B cell (primary cell): ENCODE results near the gene ACAA2. TPM values are rescaled to one million over a fixed set of nuclear protein-coding genes. Genes with fewer than 3 reads are reported as not detected.

Source experiments
- ATAC-seq: fragments of 200-7000 bp; cut with Tn5 transposase; one replicate; pipeline ENCODE4 v1.10.0; 2021; ENCODE audit warnings: low read depth, mild to moderate bottlenecking, moderate number of reproducible peaks, moderate library complexity
- CTCF ChIA-PET: fragments of 350-600 bp; sonication (Branson Sonifier 250); formaldehyde crosslinking; loops from one replicate; lab custom pipeline; 2021; ENCODE audit warnings: antibody characterized with exemption, inconsistent platforms; lab: Charles Lee
- POLR2A ChIA-PET: fragments of 350-600 bp; sonication (Branson Sonifier 250); formaldehyde crosslinking; loops from one replicate; lab custom pipeline; 2021; ENCODE audit warnings: antibody characterized with exemption; lab: Charles Lee
- DNase-seq: peaks from one replicate; pipeline ENCODE4 v3.0.0; 2013
- H2AFZ ChIP-seq: 2 replicates; pipeline ENCODE4 v1.6.1; 2012; ENCODE audit warnings: mild to moderate bottlenecking, low read depth, low read length; ENCODE audit not compliant: insufficient read depth, poor library complexity, severe bottlenecking
- H3K27ac ChIP-seq, 2 donors: 1 replicate in 1 of 2; 2 replicates in 1 of 2; pipeline ENCODE4 v1.5.1; 2012 to 2013; ENCODE audit warnings: low read length in 2 of 2, mild to moderate bottlenecking in 2 of 2, moderate library complexity in 1 of 2
- H3K27me3 ChIP-seq, 4 experiments: fragments of 200-600 bp in 1 of 4; sonication (generic) in 1 of 4; replicated peaks in 1 of 4; 1 replicate in 2 of 4; 2 replicates in 2 of 4; pipeline versions ENCODE4 v1.6.1 to v1.7.0; 2013 to 2016; ENCODE audit warnings: low read length in 3 of 4, mild to moderate bottlenecking in 2 of 4, mixed read lengths in 1 of 4, moderate library complexity in 1 of 4; ENCODE audit not compliant: insufficient read depth in 4 of 4, control insufficient read depth in 3 of 4; ENCODE audit errors: control extremely low read depth in 1 of 4
- H3K36me3 ChIP-seq, 2 experiments: replicated peaks in 1 of 2; 1 replicate in 1 of 2; 2 replicates in 1 of 2; pipeline versions ENCODE4 v1.6.1 to v1.7.1; 2013; ENCODE audit warnings: low read length in 1 of 2; ENCODE audit not compliant: insufficient read depth in 2 of 2, control insufficient read depth in 1 of 2; ENCODE audit errors: control extremely low read depth in 1 of 2, extremely low read depth in 1 of 2
- H3K4me1 ChIP-seq, 2 donors: fragments of 200-600 bp in 1 of 2; sonication (generic) in 1 of 2; 1 replicate in 1 of 2; 2 replicates in 1 of 2; pipeline versions ENCODE4 v1.5.1 to v1.6.1; 2013 to 2017; ENCODE audit warnings: low read length in 2 of 2; ENCODE audit not compliant: control insufficient read depth in 2 of 2, insufficient read depth in 2 of 2
- H3K4me2 ChIP-seq: replicated peaks from 2 replicates; pipeline ENCODE3; 2012; ENCODE audit warnings: mild to moderate bottlenecking, low read depth, low read length; ENCODE audit not compliant: poor library complexity, severe bottlenecking
- H3K4me3 ChIP-seq, 5 experiments: fragments of 200-600 bp in 1 of 5; sonication (generic) in 1 of 5; 1 replicate in 3 of 5; 2 replicates in 2 of 5; pipeline versions ENCODE4 v1.5.1 to v1.7.0; 2011 to 2016; ENCODE audit warnings: low read length in 4 of 5, mild to moderate bottlenecking in 4 of 5, low read depth in 2 of 5, control low read depth in 1 of 5, moderate library complexity in 1 of 5; ENCODE audit not compliant: insufficient read depth in 1 of 5; ENCODE audit errors: control extremely low read depth in 1 of 5, extremely low read depth in 1 of 5
- H3K79me2 ChIP-seq: fragments of 200-600 bp; sonication (generic); one replicate; pipeline ENCODE4 v1.6.0; 2016; ENCODE audit warnings: low read length; ENCODE audit not compliant: control insufficient read depth, insufficient read depth
- H3K9ac ChIP-seq: fragments of 200-600 bp; sonication (generic); 2 replicates; pipeline ENCODE4 v1.6.1; 2017; ENCODE audit warnings: mild to moderate bottlenecking, low read length, moderate library complexity
- H3K9me3 ChIP-seq, 3 donors: one replicate each; pipeline versions ENCODE4 v1.6.1 to v1.7.1; 2013; ENCODE audit warnings: low read length in 2 of 3; ENCODE audit not compliant: control insufficient read depth in 2 of 3, insufficient read depth in 1 of 3; ENCODE audit errors: control extremely low read depth in 1 of 3
- H4K20me1 ChIP-seq: 2 replicates; pipeline ENCODE4 v1.6.0; 2012; ENCODE audit warnings: mild to moderate bottlenecking, low read length; ENCODE audit not compliant: insufficient read depth, control insufficient read depth, poor library complexity, severe bottlenecking
- H3K27ac Mint-ChIP-seq: one replicate; pipeline ENCODE4 v1.8.0; 2021; ENCODE audit warnings: mixed read lengths
- H3K27me3 Mint-ChIP-seq: one replicate; pipeline ENCODE4 v1.8.0; 2021; ENCODE audit warnings: mixed read lengths
- H3K4me1 Mint-ChIP-seq: one replicate; pipeline ENCODE4 v1.8.0; 2021; ENCODE audit warnings: mixed read lengths
- H3K4me3 Mint-ChIP-seq: one replicate; pipeline ENCODE4 v1.8.0; 2021; ENCODE audit warnings: mixed read lengths
- H3K9me3 Mint-ChIP-seq: one replicate; pipeline ENCODE4 v1.8.0; 2022; ENCODE audit warnings: mixed read lengths; ENCODE audit not compliant: insufficient read depth
- EZH2 ChIP-seq: IDR thresholded peaks from 2 replicates; pipeline ENCODE4 v1.6.1; 2012; ENCODE audit warnings: borderline replicate concordance, low read depth, mild to moderate bottlenecking, moderate library complexity, low read length; ENCODE audit not compliant: insufficient read depth, poor library complexity, severe bottlenecking
- WGBS: methylation state at CpG from one replicate; pipeline ENCODE4 v1.1.5; 2013; ENCODE audit warnings: missing lambda C conversion rate; ENCODE audit not compliant: insufficient coverage; 5-methylcytosine and 5-hydroxymethylcytosine counted together
- intact Hi-C: fragments of 100-400 bp; cut with micrococcal nuclease; formaldehyde crosslinking; loops from one replicate; pipeline ENCODE4 v1.10.0; 2022
- polyA plus RNA-seq: library from polyadenylated mRNA; depleted of rRNA; stranded (reverse); fragments of >200 nt; gene quantifications from 2 replicates; pipeline ENCODE4 v1.2.3, GENCODE V29; 2012
- total RNA-seq, 2 donors: library from RNA; stranded (reverse); fragments of 120-200 nt in 1 of 2; gene quantifications; 1 replicate in 1 of 2; 2 replicates in 1 of 2; pipeline versions ENCODE4 v1.2.3 to v1.2.4, GENCODE V29; 2013 to 2022
- TF ChIP-seq, protein P1 (sequence below): fragments of 200-600 bp; IDR thresholded peaks from one replicate; pipeline ENCODE4 v1.8.0; 2022; ENCODE audit warnings: antibody characterized with exemption, mild to moderate bottlenecking

The ACAA2 gene
- total and polyA plus RNA-seq, 2 donors (not counting 1 experiment from before 2014, with no cell fraction given) = 10.6 to 25.0 TPM

DNA sequence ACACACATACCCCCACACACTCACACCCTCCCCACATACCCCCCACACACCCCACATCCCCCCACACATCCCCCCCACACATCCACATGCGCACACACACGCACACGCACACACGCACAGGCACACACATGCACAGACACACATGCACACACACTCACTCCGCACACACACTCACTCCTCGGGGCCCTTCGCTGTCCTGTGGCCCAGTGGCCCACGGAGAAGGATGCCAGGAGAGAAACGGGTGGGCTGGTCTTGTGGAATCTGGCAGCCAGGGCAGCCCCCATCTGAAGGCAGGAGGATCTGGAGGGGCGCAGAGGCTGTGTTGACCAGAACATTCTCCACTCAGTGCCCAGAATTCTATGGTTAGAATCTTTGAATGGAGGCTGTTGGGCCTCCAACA lies 51.6 kb downstream of the ACAA2 start:
- H3K4me3 Mint-ChIP-seq = no peak overlapping the region
- Histone ChIP-seq H3K27ac (no peak overlapping the region), H3K36me3 (no peaks in the 10 kb centered on the region), H4K20me1 (no peaks in the 10 kb centered on the region), H2AFZ (no peak overlapping the region), H3K4me3 (no peak overlapping the region), H3K79me2 (no peaks in the 10 kb centered on the region), H3K9ac (no peak overlapping the region), H3K9me3 (no peaks in the 10 kb centered on the region), H3K4me2 (no peak overlapping the region), H3K27me3 (no peaks in the 10 kb centered on the region), H3K4me1 (no peaks in the 10 kb centered on the region)
- WGBS = 97% methylated on average over 5 of the region's 10 CpGs
- ATAC-seq (no peak), DNase-seq (no peak)
- intact Hi-C loops = no loop called here
- H3K27me3 Mint-ChIP-seq = peaks cover 7% of the 10 kb centered on the region
- ChIA-PET POLR2A (no interaction called here), CTCF (no interaction called here)
- TF ChIP-seq EZH2 = no peak
- TF ChIP-seq, protein P1, sequence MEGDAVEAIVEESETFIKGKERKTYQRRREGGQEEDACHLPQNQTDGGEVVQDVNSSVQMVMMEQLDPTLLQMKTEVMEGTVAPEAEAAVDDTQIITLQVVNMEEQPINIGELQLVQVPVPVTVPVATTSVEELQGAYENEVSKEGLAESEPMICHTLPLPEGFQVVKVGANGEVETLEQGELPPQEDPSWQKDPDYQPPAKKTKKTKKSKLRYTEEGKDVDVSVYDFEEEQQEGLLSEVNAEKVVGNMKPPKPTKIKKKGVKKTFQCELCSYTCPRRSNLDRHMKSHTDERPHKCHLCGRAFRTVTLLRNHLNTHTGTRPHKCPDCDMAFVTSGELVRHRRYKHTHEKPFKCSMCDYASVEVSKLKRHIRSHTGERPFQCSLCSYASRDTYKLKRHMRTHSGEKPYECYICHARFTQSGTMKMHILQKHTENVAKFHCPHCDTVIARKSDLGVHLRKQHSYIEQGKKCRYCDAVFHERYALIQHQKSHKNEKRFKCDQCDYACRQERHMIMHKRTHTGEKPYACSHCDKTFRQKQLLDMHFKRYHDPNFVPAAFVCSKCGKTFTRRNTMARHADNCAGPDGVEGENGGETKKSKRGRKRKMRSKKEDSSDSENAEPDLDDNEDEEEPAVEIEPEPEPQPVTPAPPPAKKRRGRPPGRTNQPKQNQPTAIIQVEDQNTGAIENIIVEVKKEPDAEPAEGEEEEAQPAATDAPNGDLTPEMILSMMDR = no peak
- H3K4me1 Mint-ChIP-seq = no peaks in the 10 kb centered on the region
- H3K27ac Mint-ChIP-seq = no peak overlapping the region
- H3K9me3 Mint-ChIP-seq = no peaks in the 10 kb centered on the region

DNA sequence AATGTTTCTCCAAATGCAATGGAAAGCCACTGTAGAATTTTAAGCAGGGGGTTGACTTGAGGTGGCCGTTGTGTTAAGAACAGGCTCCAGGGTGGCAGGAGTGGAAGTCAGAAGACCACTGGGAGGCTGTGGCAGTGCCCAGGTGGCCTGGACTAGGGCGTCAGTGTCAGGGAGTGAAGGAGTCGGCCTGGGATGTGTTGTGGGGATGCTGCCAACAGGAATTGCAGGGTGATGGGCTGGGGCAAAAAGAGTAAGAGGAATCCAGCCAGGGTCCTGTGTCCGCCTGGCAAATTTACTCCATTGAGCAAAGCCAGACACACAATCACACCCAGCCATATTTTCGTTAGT lies 55.1 kb downstream of the ACAA2 start:
- no peak overlapping the region for H3K4me2 ChIP-seq
- H3K79me2 ChIP-seq = no peaks in the 10 kb centered on the region
- peaks cover 19% of the 10 kb centered on the region for H3K27me3 Mint-ChIP-seq
- no peak overlapping the region for H2AFZ ChIP-seq
- no peak for DNase-seq
- H3K9me3 Mint-ChIP-seq = no peaks in the 10 kb centered on the region
- H3K27ac ChIP-seq = no peak overlapping the region
- 87% methylated on average over 3 of the region's 5 CpGs for WGBS
- no peaks in the 10 kb centered on the region for H3K4me1 ChIP-seq
- no peaks in the 10 kb centered on the region for H4K20me1 ChIP-seq
- H3K4me3 ChIP-seq = no peak overlapping the region
- ChIA-PET POLR2A (no interaction called here), CTCF (no interaction called here)
- intact Hi-C loops = no loop called here
- H3K9me3 ChIP-seq = no peaks in the 10 kb centered on the region
- no peaks in the 10 kb centered on the region for H3K36me3 ChIP-seq
- no peak for ATAC-seq
- H3K9ac ChIP-seq = no peak overlapping the region
- H3K4me3 Mint-ChIP-seq = no peak overlapping the region
- no peaks in the 10 kb centered on the region for H3K4me1 Mint-ChIP-seq
- peaks cover 0 to 4% (median 0%) of the 10 kb centered on the region in 4 experiments for H3K27me3 ChIP-seq
- TF ChIP-seq EZH2 = no peak
- TF ChIP-seq, protein P1 = no peak
- no peak overlapping the region for H3K27ac Mint-ChIP-seq
